IMR-90 (cell line): Measurements from ENCODE around the gene SLX4IP.

Experiments
- CEBPB ChIP-seq: IDR thresholded peaks from 2 replicates; pipeline ENCODE4 v1.6.1; 2012; ENCODE audit warnings: low read depth, low read length, improper control_type of control experiment
- FOS ChIP-seq: fragments of 150-350 bp; IDR thresholded peaks from 2 replicates; pipeline ENCODE4 v1.6.1; 2016; ENCODE audit warnings: low read depth, low read length
- MAFK ChIP-seq: IDR thresholded peaks from 2 replicates; pipeline ENCODE4 v1.6.1; 2012; ENCODE audit warnings: low read depth, low read length, improper control_type of control experiment
- MAZ ChIP-seq: IDR thresholded peaks from 2 replicates; pipeline ENCODE4 v1.6.1; 2012; ENCODE audit warnings: low read depth, mild to moderate bottlenecking, low read length, improper control_type of control experiment, moderate library complexity, borderline replicate concordance
- MXI1 ChIP-seq: IDR thresholded peaks from 2 replicates; pipeline ENCODE4 v1.6.1; 2012; ENCODE audit warnings: low read depth, mild to moderate bottlenecking, low read length, moderate library complexity, borderline replicate concordance
- NFE2L2 ChIP-seq: fragments of 150-350 bp; IDR thresholded peaks from 2 replicates; pipeline ENCODE4 v1.6.1; 2016; ENCODE audit warnings: low read depth, mild to moderate bottlenecking, low read length
- POLR2A ChIP-seq: IDR thresholded peaks from 2 replicates; pipeline ENCODE4 v1.6.1; 2012; ENCODE audit warnings: mild to moderate bottlenecking, low read depth, low read length
- RAD21 ChIP-seq: IDR thresholded peaks from 2 replicates; pipeline ENCODE4 v1.6.1; 2012; ENCODE audit warnings: low read length, improper control_type of control experiment
- RCOR1 ChIP-seq: IDR thresholded peaks from 2 replicates; pipeline ENCODE4 v1.6.1; 2012; ENCODE audit warnings: mild to moderate bottlenecking, low read length, improper control_type of control experiment; ENCODE audit not compliant: insufficient replicate concordance
- RFX5 ChIP-seq: IDR thresholded peaks from 2 replicates; pipeline ENCODE4 v1.8.0; 2012; ENCODE audit warnings: low read depth, mild to moderate bottlenecking, low read length, moderate library complexity
- SMC3 ChIP-seq: fragments of 150-350 bp; IDR thresholded peaks from 2 replicates; pipeline ENCODE4 v1.6.1; 2016; ENCODE audit warnings: low read depth, mild to moderate bottlenecking, antibody characterized with exemption, low read length, moderate library complexity
- TF ChIP-seq, protein P1 (sequence below): conservative IDR thresholded peaks from 2 replicates; pipeline ENCODE4 v1.5.1; 2012; ENCODE audit warnings: mild to moderate bottlenecking, low read depth, low read length, improper control_type of control experiment
- TF ChIP-seq, protein P2 (sequence below): fragments of 150-350 bp; IDR thresholded peaks from 2 replicates; pipeline ENCODE4 v1.6.1; 2017; ENCODE audit warnings: mild to moderate bottlenecking, antibody characterized with exemption, low read length, low read depth
- TF ChIP-seq, protein P3 (sequence below): fragments of 150-350 bp; IDR thresholded peaks from 2 replicates; pipeline ENCODE4 v1.6.1; 2016; ENCODE audit warnings: low read depth, mild to moderate bottlenecking, low read length, moderate library complexity, borderline replicate concordance

DNA sequence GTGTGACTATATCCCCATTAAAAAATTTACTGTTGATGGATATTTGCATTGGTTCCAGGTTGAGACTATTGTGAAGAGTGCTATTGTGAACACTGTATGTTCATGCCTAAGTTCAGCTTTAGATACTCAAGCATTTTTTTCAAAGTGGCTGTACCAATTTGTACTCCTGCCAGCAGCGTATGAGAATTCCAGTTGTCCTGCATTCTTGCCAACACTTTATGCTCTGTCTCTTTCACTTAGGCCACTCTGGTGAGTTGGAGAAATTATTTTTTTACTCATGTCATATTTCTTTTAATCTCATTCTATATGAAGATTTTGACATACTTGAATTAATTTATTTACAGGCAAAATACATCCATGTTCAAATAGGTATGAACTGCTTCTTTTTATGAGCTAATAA lies 162.5 kb downstream of the SLX4IP start:
- TF ChIP-seq, protein P1, sequence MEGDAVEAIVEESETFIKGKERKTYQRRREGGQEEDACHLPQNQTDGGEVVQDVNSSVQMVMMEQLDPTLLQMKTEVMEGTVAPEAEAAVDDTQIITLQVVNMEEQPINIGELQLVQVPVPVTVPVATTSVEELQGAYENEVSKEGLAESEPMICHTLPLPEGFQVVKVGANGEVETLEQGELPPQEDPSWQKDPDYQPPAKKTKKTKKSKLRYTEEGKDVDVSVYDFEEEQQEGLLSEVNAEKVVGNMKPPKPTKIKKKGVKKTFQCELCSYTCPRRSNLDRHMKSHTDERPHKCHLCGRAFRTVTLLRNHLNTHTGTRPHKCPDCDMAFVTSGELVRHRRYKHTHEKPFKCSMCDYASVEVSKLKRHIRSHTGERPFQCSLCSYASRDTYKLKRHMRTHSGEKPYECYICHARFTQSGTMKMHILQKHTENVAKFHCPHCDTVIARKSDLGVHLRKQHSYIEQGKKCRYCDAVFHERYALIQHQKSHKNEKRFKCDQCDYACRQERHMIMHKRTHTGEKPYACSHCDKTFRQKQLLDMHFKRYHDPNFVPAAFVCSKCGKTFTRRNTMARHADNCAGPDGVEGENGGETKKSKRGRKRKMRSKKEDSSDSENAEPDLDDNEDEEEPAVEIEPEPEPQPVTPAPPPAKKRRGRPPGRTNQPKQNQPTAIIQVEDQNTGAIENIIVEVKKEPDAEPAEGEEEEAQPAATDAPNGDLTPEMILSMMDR, result no peak
- no peak for TF ChIP-seq RAD21
- no peak for TF ChIP-seq MAFK
- TF ChIP-seq RCOR1, result no peak
- no peak for TF ChIP-seq POLR2A
- TF ChIP-seq CEBPB, result no peak
- TF ChIP-seq NFE2L2, result no peak
- TF ChIP-seq, protein P2, sequence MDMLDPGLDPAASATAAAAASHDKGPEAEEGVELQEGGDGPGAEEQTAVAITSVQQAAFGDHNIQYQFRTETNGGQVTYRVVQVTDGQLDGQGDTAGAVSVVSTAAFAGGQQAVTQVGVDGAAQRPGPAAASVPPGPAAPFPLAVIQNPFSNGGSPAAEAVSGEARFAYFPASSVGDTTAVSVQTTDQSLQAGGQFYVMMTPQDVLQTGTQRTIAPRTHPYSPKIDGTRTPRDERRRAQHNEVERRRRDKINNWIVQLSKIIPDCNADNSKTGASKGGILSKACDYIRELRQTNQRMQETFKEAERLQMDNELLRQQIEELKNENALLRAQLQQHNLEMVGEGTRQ, result no peak
- no peak for TF ChIP-seq FOS
- TF ChIP-seq RFX5, result no peak
- TF ChIP-seq SMC3, result no peak
- TF ChIP-seq MXI1, result no peak
- TF ChIP-seq, protein P3, sequence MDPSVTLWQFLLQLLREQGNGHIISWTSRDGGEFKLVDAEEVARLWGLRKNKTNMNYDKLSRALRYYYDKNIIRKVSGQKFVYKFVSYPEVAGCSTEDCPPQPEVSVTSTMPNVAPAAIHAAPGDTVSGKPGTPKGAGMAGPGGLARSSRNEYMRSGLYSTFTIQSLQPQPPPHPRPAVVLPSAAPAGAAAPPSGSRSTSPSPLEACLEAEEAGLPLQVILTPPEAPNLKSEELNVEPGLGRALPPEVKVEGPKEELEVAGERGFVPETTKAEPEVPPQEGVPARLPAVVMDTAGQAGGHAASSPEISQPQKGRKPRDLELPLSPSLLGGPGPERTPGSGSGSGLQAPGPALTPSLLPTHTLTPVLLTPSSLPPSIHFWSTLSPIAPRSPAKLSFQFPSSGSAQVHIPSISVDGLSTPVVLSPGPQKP, result no peak
- TF ChIP-seq MAZ, result no peak
